ENCODE results near the gene MAP3K4. TPM values are rescaled to one million over a fixed set of nuclear protein-coding genes. Genes with fewer than 3 reads are reported as not detected.

MAP3K4 gene
- total RNA-seq, 1 donor, result 31.1 TPM

DNA sequence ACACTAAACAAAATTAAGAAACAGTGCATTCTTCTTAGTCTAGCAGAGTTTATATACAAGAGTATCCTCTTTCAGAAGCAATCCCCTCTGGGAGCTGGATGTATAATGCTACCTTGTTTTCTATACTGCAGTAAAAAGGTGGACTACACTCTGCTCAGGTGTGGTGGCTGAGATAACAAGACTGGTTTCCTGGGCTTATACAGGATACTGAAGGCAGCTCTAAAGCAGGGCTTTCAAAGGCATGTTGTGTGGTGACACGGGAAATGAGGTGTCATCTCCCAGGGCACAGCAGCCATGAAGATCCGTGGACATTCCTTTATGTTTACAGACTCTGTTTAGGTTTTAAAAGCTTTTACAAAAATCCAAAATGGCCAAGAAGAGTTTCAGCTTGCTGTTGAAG, 136.7 kb downstream of the MAP3K4 start:
- H3K4me3 ChIP-seq (ENCODE audit: insufficient read depth, low read length), result no peak overlapping the region
- H3K27ac ChIP-seq (ENCODE audit: low read depth, low read length), result peak overlapping the region; percentile 87
- no peak overlapping the region for H3K4me2 ChIP-seq (ENCODE audit: insufficient read depth, low read length)
- no peaks in the 10 kb centered on the region for H3K27me3 ChIP-seq (ENCODE audit: insufficient read depth, low read length)
- H3K4me1 ChIP-seq (ENCODE audit: insufficient read depth, low read length), result peaks cover 7% of the 10 kb centered on the region
- H3K36me3 ChIP-seq (ENCODE audit: insufficient read depth, low read length), result peaks cover 15% of the 10 kb centered on the region
- H4K20me1 ChIP-seq (ENCODE audit: insufficient read depth, low read length), result no peaks in the 10 kb centered on the region
- no peak overlapping the region for H2AFZ ChIP-seq (ENCODE audit: low read length)
- DNase-seq (ENCODE audit: insufficient read length, low spot score, missing footprints), result no peak
- no peaks in the 10 kb centered on the region for H3K9me3 ChIP-seq (ENCODE audit: low read depth, low read length)
- TF ChIP-seq CTCF (IDR thresholded peaks at IDR 0.05; ENCODE audit: extremely low read depth, low read depth, low read length), result no peak
- no peaks in the 10 kb centered on the region for H3K79me2 ChIP-seq (ENCODE audit: insufficient read depth, low read length)

GRCh38 chr6:161128680-161129196, 137.2 kb downstream of the MAP3K4 start:
- Histone ChIP-seq H3K36me3 (ENCODE audit: insufficient read depth, low read length) (peaks cover 15% of the 10 kb centered on the region), H3K79me2 (ENCODE audit: insufficient read depth, low read length) (no peaks in the 10 kb centered on the region), H3K27ac (ENCODE audit: low read depth, low read length) (peak overlapping the region; percentile 87), H3K4me3 (ENCODE audit: insufficient read depth, low read length) (no peak overlapping the region), H3K4me1 (ENCODE audit: insufficient read depth, low read length) (peaks cover 7% of the 10 kb centered on the region), H3K27me3 (ENCODE audit: insufficient read depth, low read length) (no peaks in the 10 kb centered on the region), H4K20me1 (ENCODE audit: insufficient read depth, low read length) (no peaks in the 10 kb centered on the region), H3K4me2 (ENCODE audit: insufficient read depth, low read length) (no peak overlapping the region), H3K9me3 (ENCODE audit: low read depth, low read length) (no peaks in the 10 kb centered on the region), H2AFZ (ENCODE audit: low read length) (no peak overlapping the region)
- DNase-seq (ENCODE audit: insufficient read length, low spot score, missing footprints), result no peak
- TF ChIP-seq CTCF (IDR thresholded peaks at IDR 0.05; ENCODE audit: extremely low read depth, low read depth, low read length), result no peak

- Histone ChIP-seq H3K27ac (ENCODE audit: low read depth, low read length) (peak overlapping the region; percentile 19), H3K9me3 (ENCODE audit: low read depth, low read length) (no peaks in the 10 kb centered on the region), H4K20me1 (ENCODE audit: insufficient read depth, low read length) (no peaks in the 10 kb centered on the region), H2AFZ (ENCODE audit: low read length) (no peak overlapping the region), H3K36me3 (ENCODE audit: insufficient read depth, low read length) (peaks cover 17% of the 10 kb centered on the region), H3K27me3 (ENCODE audit: insufficient read depth, low read length) (no peaks in the 10 kb centered on the region), H3K4me1 (ENCODE audit: insufficient read depth, low read length) (peaks cover 7% of the 10 kb centered on the region), H3K4me2 (ENCODE audit: insufficient read depth, low read length) (no peak overlapping the region), H3K4me3 (ENCODE audit: insufficient read depth, low read length) (no peak overlapping the region), H3K79me2 (ENCODE audit: insufficient read depth, low read length) (no peaks in the 10 kb centered on the region)
- no peak for TF ChIP-seq CTCF (IDR thresholded peaks at IDR 0.05; ENCODE audit: extremely low read depth, low read depth, low read length)
- no peak for DNase-seq (ENCODE audit: insufficient read length, low spot score, missing footprints)
Observed at GRCh38 chr6:161130541-161130940, 139.0 kb downstream of the MAP3K4 start.

- no peaks in the 10 kb centered on the region for H4K20me1 ChIP-seq (ENCODE audit: insufficient read depth, low read length)
- no peak overlapping the region for H3K4me3 ChIP-seq (ENCODE audit: insufficient read depth, low read length)
- no peaks in the 10 kb centered on the region for H3K79me2 ChIP-seq (ENCODE audit: insufficient read depth, low read length)
- no peak for TF ChIP-seq CTCF (IDR thresholded peaks at IDR 0.05; ENCODE audit: extremely low read depth, low read depth, low read length)
- no peak for DNase-seq (ENCODE audit: insufficient read length, low spot score, missing footprints)
- H3K27ac ChIP-seq (ENCODE audit: low read depth, low read length), result no peak overlapping the region
- H3K27me3 ChIP-seq (ENCODE audit: insufficient read depth, low read length), result no peaks in the 10 kb centered on the region
- H3K4me1 ChIP-seq (ENCODE audit: insufficient read depth, low read length), result peaks cover 7% of the 10 kb centered on the region
- no peak overlapping the region for H2AFZ ChIP-seq (ENCODE audit: low read length)
- peaks cover 18% of the 10 kb centered on the region for H3K36me3 ChIP-seq (ENCODE audit: insufficient read depth, low read length)
- no peaks in the 10 kb centered on the region for H3K9me3 ChIP-seq (ENCODE audit: low read depth, low read length)
- no peak overlapping the region for H3K4me2 ChIP-seq (ENCODE audit: insufficient read depth, low read length)
Observed at GRCh38 chr6:161130967-161131766, 139.6 kb downstream of the MAP3K4 start.

Data from osteoblast (primary cell).